Right atrium auricular region (tissue), 2 donors: ENCODE results near the gene DMKN. TPM values are rescaled to one million over a fixed set of nuclear protein-coding genes. Genes with fewer than 3 reads are reported as not detected.
"Not testable (repeated sequence)": the region's sequence is repeated elsewhere in the genome, so short reads cannot be mapped to it uniquely, and the experiment has no call there.

Source experiments
- DNase-seq: peaks from one replicate; pipeline ENCODE4 v3.0.0-alpha.2; 2019; ENCODE audit warnings: low spot score
- H3K27ac ChIP-seq, 2 donors: fragments of 200-600 bp; sonication (generic); 1 replicate in 1 of 2; 2 replicates in 1 of 2; pipeline ENCODE4 v1.5.1; 2016 to 2019
- H3K27me3 ChIP-seq, 2 donors: fragments of 200-600 bp; sonication (generic); one replicate each; pipeline versions ENCODE4 v1.5.1 to v1.6.0; 2017 to 2019
- H3K36me3 ChIP-seq: fragments of 200-600 bp; sonication (generic); one replicate; pipeline ENCODE4 v1.5.1; 2016
- H3K4me1 ChIP-seq, 2 donors: fragments of 200-600 bp; sonication (generic); one replicate each; pipeline versions ENCODE4 v1.5.1 to v1.6.0; 2017 to 2019
- H3K4me3 ChIP-seq, 2 donors: fragments of 200-600 bp; sonication (generic); 1 replicate in 1 of 2; 2 replicates in 1 of 2; pipeline ENCODE4 v1.5.1; 2017 to 2019; ENCODE audit warnings: mild to moderate bottlenecking in 1 of 2, moderate library complexity in 1 of 2
- H3K9me3 ChIP-seq, 2 donors: fragments of 200-600 bp; sonication (generic); one replicate each; pipeline ENCODE4 v1.5.1; 2019
- CTCF ChIP-seq, 2 donors: fragments of 200-600 bp; sonication (generic); IDR thresholded peaks; one replicate each; pipeline ENCODE4 v1.5.1; 2019; ENCODE audit warnings: antibody characterized with exemption in 2 of 2
- total RNA-seq, 2 donors: library from RNA; depleted of rRNA; stranded (reverse); fragments of >200 nt; gene quantifications; one replicate each; pipeline ENCODE4 v1.1.0, GENCODE V29; 2016

The DMKN gene
- total RNA-seq, 2 donors from 2014 or later = 6.9 to 52.4 TPM

GRCh38 chr19:35468637-35469036 lies 44.8 kb downstream of the DMKN start:
- H3K27me3 ChIP-seq = no peaks in the 10 kb centered on the region
- H3K36me3 ChIP-seq = no peaks in the 10 kb centered on the region
- no peaks in the 10 kb centered on the region for H3K9me3 ChIP-seq
- DNase-seq = no peak
- peak; percentile 33 to 76 for TF ChIP-seq CTCF (IDR thresholded peaks at IDR 0.05)
- H3K4me3 ChIP-seq = no peak overlapping the region
- no peak overlapping the region for H3K27ac ChIP-seq
- H3K4me1 ChIP-seq = no peaks in the 10 kb centered on the region

- no peak overlapping the region for H3K4me3 ChIP-seq
- no peaks in the 10 kb centered on the region for H3K9me3 ChIP-seq
- TF ChIP-seq CTCF (IDR thresholded peaks at IDR 0.05) = no peak
- DNase-seq = no peak
- H3K36me3 ChIP-seq = no peaks in the 10 kb centered on the region
- no peak overlapping the region for H3K27ac ChIP-seq
- H3K27me3 ChIP-seq = no peaks in the 10 kb centered on the region
- peaks cover 0 to 14% of the 10 kb centered on the region in 2 donors for H3K4me1 ChIP-seq
Observed at GRCh38 chr19:35466259-35466658, 47.2 kb downstream of the DMKN start.

- peaks cover 0 to 34% of the 10 kb centered on the region in 2 donors for H3K4me1 ChIP-seq
- H3K27me3 ChIP-seq, H3K36me3 ChIP-seq, DNase-seq, H3K9me3 ChIP-seq, H3K4me3 ChIP-seq, H3K27ac ChIP-seq: not testable (repeated sequence)
Observed at GRCh38 chr19:35462956-35463355, 50.5 kb downstream of the DMKN start.

GRCh38 chr19:35462476-35462953 lies 50.9 kb downstream of the DMKN start:
- Histone ChIP-seq H3K9me3 (no peaks in the 10 kb centered on the region), H3K36me3 (no peaks in the 10 kb centered on the region), H3K27ac (no peak overlapping the region), H3K4me1 (peaks cover 0 to 34% of the 10 kb centered on the region in 2 donors), H3K4me3 (no peak overlapping the region), H3K27me3 (no peaks in the 10 kb centered on the region)
- no peak for DNase-seq
- TF ChIP-seq CTCF (IDR thresholded peaks at IDR 0.05) = no peak

GRCh38 chr19:35461788-35462187 lies 51.7 kb downstream of the DMKN start:
- not testable (repeated sequence) for H3K27ac ChIP-seq, DNase-seq, H3K36me3 ChIP-seq, H3K9me3 ChIP-seq, H3K4me3 ChIP-seq, H3K27me3 ChIP-seq
- peaks cover 0 to 34% of the 10 kb centered on the region in 2 donors for H3K4me1 ChIP-seq

GRCh38 chr19:35461060-35461459 lies 52.4 kb downstream of the DMKN start:
- TF ChIP-seq CTCF (IDR thresholded peaks at IDR 0.05) = no peak
- Histone ChIP-seq H3K36me3 (no peaks in the 10 kb centered on the region), H3K27me3 (no peaks in the 10 kb centered on the region), H3K27ac (no peak overlapping the region), H3K4me1 (peaks cover 0 to 34% of the 10 kb centered on the region in 2 donors), H3K4me3 (no peak overlapping the region), H3K9me3 (no peaks in the 10 kb centered on the region)
- no peak for DNase-seq

GRCh38 chr19:35460608-35461007 lies 52.8 kb downstream of the DMKN start:
- no peak for DNase-seq
- Histone ChIP-seq H3K27ac (no peak overlapping the region), H3K27me3 (no peaks in the 10 kb centered on the region), H3K9me3 (no peaks in the 10 kb centered on the region), H3K4me1 (peaks cover 0 to 34% of the 10 kb centered on the region in 2 donors), H3K4me3 (no peak overlapping the region), H3K36me3 (no peaks in the 10 kb centered on the region)
- TF ChIP-seq CTCF (IDR thresholded peaks at IDR 0.05) = no peak
